Activated CD4-positive, CD25-positive, alpha-beta regulatory T cell treated with anti-CD3 and anti-CD28 coated beads, Interleukin-2, amount 50 U/mL, for 72 hours (primary cell): ENCODE measurements around the gene METAP1D.

ENCODE experiments used
- DNase-seq: peaks from one replicate; pipeline ENCODE4 v3.0.0; 2021

METAP1D gene

GRCh38 chr2:171999161-171999560 lies 592 bp upstream of the METAP1D start:
- DNase-seq: no peak

- DNase-seq: no peak
Observed at GRCh38 chr2:172000696-172001361, 1.1 kb downstream of the METAP1D start.

DNA sequence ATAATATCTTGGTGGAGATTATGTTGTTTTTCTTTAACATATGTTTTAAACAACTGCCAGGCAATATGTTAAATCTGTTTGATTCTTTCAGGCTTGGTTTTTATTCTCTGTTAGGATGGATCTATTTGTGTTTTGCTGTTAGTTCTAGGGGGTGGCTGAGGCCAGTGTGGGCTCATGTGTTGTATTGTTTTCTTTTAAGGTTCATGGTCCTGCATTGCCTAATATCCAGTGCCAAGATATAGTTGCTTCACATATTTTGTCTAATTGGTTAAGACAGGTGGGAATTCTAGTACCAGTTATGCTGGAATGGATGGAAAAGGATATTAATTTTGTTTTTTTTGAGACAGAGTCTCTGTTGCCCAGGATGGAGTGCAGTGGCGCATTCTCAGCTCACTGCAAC lies 7.6 kb downstream of the METAP1D start:
- no peak for DNase-seq

- no peak for DNase-seq
Observed at GRCh38 chr2:172009823-172010222, 10.1 kb downstream of the METAP1D start.

- no peak for DNase-seq
Observed at GRCh38 chr2:172011812-172012575, 12.2 kb downstream of the METAP1D start.

DNA sequence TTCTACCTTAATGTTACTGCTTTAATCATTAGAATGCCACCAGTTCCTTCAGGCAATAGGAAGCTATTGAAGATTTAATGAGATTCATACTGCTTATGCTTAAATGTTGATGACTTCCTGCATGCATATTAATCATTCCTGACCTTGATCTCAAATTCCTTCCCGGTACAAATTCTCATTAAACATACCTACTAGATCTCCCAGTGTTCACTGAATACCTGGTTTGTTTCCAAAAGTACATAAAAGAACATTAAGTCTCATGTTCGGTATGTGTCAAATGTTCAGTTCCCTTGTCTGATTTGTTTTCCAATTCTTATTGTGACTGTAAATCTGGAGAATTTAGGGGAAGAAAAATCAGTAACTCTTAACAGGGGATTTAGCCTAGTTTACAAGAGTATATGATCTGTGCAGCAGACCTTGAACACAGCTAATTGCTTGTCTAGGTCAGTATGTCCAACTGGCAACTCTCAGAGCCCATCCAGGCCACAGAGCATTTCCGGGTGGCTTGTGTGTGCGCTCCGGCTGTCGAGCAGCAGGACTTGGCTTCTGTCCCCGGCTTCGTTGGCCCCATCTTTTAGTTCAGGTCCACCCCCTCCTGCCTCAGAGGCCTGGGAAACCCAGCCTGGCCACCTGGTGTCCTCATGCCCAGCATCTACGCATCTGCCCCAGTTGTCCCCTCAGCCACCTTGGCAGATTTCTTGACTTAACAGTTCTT lies 13.1 kb downstream of the METAP1D start:
- no peak for DNase-seq

DNA sequence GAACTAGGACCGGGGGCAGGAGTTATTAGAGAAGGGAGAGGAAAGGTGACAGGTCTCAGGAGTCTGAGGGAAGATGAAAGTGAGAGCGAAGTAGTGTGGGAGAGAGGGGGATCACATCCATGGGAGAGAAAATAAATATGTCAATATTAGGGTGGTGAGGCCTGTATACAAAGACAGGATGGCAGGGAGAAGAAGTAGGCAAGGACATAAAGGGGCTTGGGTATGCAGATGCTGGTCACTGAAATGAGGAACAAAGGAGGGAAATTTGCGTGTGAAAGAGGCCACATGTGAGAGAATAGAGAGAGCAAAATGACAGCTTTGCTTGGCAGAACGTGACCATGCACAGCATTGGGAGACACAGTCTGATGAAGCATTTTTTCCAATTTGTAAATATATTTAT lies 13.6 kb downstream of the METAP1D start:
- DNase-seq: no peak

- DNase-seq: no peak
Observed at GRCh38 chr2:172021074-172021931, 21.6 kb downstream of the METAP1D start.

DNA sequence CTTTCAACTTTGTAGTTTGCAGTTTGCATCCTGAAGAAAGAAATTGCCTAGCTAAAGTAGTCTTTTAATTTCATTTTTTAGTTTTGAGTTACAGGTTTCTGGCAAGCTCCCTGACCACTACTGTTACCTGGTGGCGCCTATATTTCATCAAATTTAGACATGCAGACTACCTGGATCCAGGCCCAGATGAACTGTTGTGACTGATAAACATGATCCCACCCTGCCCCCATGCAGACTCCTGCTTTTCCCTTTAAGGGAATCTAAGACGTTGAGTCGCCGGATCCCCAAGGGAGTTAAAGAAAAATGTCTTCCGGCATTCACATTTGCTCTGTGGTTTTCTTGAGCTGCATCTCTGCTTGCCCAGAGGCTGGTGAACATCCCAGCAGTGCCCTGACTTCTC lies 22.2 kb downstream of the METAP1D start:
- DNase-seq: no peak

DNA sequence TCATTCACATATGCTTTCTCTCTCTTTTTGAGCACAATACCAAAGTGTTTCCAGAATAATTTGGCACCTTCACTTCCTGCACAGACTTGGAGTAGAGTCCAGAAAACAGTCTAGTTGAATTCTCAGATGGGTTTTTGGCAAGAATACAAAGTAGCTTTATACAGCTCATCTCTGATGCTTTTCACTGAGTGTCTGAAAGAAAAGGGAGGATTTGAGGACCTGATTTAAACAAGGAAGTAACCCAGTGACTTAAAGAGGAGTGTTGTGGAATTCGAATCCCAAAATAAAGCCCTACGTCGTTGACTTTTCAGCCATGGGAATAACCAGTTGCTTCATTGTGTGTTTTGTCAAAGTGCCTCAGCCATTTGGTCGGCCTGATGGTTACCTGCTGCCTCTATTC lies 31.8 kb downstream of the METAP1D start:
- DNase-seq: no peak

DNA sequence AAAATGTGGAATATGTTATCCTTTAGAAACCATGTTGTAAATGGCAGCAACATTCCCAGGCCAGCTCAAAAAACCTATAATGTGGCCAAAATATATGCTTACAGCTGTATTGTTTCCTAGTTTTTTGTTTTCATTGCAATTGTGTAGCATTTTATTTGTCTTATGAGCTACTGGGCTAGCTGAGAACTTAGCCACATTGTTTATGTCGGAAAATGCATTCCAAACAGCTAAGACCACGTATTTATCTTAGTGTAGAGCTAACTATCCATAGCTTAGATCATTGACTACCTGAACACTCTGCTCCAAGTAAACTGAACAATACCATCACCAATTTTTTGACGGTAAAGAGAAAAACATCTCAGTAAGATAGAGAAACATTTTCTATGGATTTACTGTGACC lies 38.4 kb downstream of the METAP1D start:
- no peak for DNase-seq

DNA sequence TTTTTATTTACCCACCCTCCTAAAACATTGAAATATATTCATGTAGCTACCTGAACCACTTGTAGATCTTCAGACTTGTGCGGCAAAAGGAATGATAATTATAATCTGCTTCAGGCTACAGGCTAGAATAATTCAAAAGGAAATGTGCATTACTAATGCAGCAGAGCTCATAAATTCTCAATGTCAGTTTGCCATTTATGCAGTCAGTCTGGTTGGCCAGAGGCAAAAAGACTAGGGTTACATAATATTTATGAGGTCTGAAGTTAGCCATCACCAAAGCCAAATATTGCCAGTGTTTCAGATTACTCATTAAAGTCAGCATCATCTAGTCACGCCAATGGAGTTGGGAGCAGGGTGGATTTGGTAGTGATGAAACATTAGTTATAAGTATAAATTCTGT lies 38.9 kb downstream of the METAP1D start:
- no peak for DNase-seq

DNA sequence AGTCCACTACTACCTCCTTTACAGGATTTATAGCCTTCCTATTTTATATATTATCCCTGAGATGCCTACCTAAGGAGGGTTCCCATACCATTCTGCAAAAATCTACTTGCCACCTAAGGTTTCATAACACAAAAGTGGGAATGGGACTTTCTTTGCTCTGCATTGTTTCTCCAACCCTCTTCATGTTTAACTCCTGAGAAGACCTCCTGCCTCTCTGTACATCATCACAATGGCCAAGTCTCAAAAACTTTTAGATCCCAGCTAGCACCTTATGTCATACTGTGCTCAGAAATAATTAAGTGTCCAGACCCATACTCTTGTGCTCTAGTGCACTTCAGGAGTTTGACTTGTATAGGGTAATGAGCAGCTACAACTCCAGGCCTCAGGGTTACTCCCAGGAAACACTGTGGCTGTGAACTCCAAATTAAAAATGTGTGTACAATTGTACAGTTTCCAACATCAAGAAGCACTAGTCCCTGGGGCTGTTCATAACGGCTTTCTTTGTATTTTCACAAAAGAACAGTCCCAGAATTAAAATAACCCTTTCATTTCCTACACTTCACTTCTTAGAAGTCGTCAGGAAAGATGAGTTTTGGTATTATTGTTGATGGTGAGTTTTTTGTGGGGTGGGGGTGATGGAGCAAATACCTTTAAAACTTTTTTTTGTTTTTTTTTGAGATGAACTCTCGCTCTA lies 39.4 kb downstream of the METAP1D start:
- DNase-seq: no peak

DNA sequence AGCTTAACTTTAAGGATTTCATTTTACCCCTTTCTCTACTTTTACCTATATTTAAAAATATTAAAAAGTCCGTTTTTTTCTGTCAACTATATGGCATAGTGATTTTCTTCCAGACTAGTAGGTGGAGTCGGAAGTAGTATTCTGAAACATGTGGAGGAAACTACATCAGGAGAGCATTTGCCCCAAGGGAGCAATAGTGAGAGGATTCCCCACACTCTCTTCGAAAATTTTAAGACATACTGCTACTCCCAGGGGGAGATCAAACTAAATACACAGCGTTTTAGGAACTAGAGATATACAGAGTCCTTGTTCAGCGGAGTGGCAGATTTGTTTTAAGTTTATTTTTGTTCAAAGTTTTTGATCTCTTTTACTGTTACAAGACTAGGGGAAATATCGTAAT lies 40.6 kb downstream of the METAP1D start:
- no peak for DNase-seq

DNA sequence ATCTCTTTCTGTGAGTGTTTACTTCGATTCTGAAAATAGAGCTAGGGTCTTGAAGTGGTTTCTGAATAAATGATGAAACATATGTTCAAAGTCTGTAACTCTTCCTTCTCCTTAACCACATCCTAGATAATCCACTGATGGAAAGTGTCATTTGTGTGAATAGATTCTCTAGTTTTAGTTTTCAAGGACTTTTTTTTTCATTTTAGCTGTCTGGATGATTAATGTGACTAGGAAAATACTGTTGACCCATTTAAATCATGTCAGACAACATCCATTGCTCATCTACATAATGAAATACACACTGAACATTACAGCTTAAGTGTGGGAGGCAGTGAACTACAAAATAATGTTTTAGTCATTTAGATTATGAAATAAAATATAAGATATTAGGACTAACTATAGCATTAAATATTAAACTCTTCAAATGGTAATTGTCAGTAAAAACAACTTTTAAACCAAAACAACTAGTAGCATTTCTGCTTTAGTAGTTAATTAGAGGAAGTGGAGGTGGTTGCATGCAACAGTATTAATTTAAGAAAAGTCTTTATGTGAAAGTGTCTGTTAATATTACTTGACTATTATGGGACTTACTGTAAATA lies 46.4 kb downstream of the METAP1D start:
- no peak for DNase-seq

DNA sequence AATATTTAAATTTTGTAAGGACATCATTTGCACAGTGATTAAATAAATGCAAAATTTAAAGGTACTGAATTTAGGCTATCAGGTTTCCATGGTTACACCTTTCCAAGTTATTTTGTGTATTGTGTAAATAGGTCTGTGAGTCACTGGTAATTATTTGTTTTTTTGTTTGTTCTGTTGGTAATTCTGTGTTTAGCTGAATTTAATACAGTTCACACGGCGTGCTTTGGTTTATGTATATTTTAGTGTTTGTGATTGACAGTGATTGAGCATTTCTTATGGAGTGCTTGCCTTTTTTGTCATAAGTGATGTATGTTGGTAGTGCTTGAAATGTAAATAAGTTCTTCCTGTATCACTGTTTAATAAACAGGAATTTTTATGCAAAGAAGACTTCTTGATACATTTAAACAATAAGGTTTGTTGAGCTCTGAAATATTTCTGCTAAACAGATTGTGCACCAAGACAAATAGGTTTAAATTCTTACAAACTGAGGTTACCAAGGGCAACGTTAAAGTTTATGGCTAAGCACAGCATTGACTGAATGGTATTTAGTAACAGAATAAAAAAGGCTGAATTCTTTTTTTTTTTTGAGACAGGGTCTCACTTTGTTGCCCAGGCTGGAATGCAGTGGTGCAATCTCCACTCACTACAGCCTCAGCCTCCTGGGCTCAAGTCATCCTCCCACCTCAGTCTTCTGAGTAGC lies 47.3 kb downstream of the METAP1D start:
- no peak for DNase-seq

DNA sequence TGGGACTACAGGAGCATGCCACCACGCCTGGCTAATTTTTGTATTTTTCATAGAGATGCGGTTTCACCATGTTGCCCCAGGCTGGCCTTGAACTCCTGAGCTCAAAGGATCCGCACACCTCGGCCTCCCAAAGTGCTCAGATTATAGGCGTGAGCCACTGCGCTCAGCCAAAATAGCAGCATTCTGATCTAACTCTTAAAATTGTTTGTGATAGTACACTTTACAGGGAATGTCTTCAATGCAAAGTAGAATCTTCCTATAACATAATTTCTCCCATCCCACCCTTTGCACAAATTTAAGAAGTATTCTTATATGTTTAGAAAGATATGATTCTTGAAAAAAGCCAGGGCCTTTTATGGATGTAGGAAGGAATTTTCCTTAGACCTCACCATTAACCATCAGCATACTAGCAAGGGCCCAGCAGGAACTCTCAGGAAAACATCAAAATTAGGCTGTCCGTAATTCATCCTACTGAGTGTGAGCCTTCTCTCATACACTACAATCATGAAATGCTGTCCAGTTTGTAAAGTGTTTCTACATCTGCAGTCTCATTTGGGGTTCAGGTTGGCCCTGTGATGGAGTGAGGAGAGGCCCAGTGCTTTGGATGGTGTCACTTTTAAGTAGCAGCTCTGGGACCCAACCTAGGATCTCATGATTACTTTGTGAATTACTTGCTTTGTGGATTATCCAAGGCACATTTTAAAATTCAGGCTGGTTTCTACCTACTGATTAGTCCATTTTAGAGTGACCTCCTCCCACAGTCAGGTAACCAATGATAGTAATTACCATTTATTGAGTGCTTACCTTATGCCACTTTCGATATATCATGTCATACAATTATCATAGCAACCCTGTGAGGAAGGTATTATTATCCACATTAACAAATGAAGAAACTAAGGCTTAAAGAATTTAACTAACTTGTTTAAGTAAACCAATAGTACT lies 48.1 kb downstream of the METAP1D start:
- DNase-seq: no peak

GRCh38 chr2:172048508-172049503 lies 49.1 kb downstream of the METAP1D start:
- no peak for DNase-seq

GRCh38 chr2:172049567-172050120 lies 49.9 kb downstream of the METAP1D start:
- no peak for DNase-seq
